Stimulated activated CD4-positive, alpha-beta T cell treated with anti-CD3 and anti-CD28 coated beads, TNF-alpha, amount 100 ng/mL, for 1 hour (primary cell): ENCODE data around the gene PITRM1.
"Not testable (repeated sequence)": the region's sequence is repeated elsewhere in the genome, so short reads cannot be mapped to it uniquely, and the experiment has no call there.

Source experiments
- DNase-seq, 3 donors: peaks; one replicate each; pipeline ENCODE4 v3.0.0-alpha.2; 2020; ENCODE audit warnings: low read depth in 3 of 3, low spot score in 1 of 3

The PITRM1 gene

DNA sequence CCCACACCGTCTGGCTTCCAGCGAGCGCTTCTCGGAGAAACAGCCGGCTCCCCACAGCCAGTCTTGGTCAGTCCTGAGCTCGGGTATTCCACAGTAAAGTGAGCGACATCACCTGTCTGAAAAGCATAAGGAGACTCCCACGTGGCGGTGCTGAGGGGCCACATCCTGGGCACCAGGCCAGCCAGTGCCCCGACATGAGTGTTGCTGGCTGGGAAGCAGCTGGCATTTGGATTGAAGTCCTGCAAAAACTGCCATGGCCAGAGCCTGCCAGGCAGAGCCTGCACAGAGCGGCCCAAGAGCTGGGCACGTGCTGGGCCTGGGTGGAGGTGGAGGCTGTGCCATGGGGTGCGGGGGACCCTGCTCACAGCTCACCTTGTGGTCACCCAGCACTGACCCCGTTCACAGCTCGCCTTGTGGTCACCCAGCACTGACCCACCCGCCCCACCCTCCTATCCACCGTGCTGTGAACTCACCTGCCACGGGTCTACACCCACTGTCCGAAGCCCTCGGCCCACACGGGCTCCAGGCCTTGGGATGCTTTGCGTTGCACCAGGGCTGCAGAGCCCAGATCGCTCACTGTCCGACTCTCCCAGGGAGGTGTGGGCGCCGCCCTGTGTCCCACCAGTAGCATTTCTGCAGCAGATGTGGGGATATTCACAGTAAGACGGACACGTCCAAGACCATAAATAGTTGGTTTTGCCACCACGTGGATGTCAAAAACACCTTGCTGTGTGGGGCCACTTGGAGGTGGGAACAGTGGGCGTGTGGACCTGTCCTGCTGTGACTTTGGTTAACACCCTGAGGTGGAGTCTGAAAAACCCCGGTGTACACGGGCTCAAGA is 48.8 kb downstream of the PITRM1 start:
- no peak for DNase-seq

GRCh38 chr10:3122486-3123205 is 49.9 kb downstream of the PITRM1 start:
- DNase-seq: no peak

DNA sequence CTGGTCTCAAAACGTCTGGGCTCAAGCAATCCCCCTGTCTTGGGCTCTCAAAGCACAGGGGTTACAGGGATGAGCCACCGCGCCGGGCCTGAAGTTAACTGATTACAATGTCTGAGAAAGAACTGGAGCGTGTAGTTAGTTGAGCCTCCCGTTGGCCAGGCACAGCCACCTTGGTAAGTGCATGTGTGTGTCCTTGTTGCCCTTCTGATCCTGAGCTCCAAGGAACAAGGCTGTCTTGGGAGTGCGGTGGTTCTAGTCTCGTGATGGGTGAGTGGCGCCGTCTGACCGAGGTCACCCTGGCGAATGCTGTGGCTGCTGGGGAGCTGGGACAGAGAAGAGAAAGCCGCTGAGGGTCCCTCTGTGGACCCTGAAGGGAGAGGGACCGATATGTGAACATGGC is 50.5 kb downstream of the PITRM1 start:
- no peak for DNase-seq

DNA sequence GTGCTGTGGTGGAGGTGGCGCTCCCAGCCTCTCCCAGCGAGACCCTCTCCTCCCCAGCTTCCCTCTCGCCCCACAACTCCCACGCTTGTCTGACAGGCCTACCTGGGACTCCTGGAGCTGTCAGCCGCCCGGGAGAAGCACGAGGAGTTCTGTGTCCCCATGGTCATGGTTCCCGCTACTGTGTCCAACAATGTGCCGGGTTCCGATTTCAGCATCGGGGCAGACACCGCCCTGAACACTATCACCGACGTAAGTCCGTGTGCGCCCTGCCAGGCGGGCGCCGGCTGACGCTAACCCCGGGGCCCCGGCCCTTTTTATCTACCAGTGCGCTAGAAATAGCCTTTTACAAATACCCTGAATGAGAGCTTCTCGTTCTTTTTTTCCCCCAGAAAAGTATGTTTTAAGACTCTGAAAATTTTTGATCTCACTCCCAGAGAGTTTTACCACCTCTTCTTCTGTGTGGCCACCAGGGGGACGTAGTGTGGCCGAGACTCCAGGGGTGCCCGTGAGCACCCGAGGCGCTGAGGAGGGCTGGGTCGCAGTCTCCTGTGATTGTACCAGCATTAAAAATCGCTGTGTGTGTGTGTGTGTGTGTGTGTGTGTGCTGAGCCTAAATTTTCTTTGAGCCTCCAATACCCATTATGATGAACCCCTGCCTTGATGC is 52.7 kb downstream of the PITRM1 start:
- DNase-seq: no peak

GRCh38 chr10:3118641-3119091 is 53.9 kb downstream of the PITRM1 start:
- DNase-seq: no peak

- no peak for DNase-seq
Observed at GRCh38 chr10:3117486-3117885, 55.1 kb downstream of the PITRM1 start.

DNA sequence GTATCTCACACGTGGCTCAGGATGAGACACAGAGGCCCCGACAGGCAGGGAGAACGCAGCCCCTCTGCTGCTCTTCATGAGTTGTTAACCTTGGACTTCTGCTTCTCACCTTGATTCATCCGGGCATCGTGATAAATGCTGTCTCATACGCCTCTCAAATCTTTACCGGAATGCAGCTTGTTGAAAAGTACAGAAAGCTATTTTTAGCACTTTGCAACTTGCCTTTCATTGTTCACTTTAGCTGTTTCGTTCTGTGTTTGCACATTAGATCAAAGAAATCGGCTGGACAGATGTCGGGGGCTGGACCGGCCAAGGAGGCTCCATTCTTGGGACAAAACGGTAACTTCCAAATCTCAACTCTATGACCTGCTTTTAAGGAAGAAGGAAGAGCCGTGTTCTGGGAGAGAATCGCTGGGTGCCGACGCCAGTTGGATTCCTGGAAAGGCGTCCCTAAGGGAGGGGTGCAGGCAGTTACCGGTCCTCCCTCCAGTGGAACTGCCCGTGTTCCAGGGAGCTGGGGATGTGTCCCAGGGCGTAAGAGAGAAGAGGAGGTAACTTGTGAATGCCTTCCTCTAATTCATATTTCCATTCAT is 56.0 kb downstream of the PITRM1 start:
- DNase-seq: no peak

GRCh38 chr10:3115685-3116084 is 56.9 kb downstream of the PITRM1 start:
- no peak for DNase-seq

DNA sequence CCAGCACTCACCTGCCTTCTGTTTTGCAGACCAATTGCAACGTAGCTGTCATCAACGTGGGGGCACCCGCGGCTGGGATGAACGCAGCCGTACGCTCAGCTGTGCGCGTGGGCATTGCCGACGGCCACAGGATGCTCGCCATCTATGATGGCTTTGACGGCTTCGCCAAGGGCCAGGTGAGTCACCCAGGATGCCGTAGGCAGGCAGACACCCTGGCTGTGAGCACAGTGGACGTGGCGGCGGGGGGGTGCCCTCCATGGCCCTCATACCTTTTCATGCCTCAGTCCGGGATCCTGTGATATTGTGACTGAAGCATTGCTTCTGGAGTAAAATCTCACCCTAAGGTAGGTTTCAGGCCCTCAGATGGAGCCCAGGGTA is 59.2 kb downstream of the PITRM1 start:
- no peak for DNase-seq

DNA sequence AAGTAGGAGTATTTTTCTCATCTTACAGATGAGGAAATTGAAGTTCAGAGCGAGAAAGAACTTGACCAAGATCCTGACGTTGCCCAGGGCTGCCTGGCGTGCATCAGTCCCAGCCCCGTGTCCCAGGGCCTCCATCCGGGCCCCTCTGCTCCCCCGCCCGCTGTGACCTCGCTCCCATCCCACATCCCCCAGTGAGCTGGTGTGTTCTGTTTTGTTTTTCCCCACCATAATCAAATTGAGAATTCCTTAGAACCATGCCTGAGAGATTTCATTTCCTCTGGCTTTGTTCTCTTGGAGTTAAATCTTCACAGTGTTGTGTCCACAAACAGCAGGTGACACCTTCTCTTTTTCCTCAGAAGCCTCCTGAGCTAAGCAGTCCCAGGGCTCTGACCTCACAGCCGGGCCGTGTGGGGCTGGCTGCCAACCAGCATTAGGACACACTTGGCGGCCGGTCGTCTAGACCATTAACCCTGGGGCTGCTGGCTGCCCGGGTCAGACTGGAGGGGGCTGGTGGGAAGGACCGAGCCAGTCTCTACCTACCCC is 60.9 kb downstream of the PITRM1 start:
- no peak for DNase-seq

DNA sequence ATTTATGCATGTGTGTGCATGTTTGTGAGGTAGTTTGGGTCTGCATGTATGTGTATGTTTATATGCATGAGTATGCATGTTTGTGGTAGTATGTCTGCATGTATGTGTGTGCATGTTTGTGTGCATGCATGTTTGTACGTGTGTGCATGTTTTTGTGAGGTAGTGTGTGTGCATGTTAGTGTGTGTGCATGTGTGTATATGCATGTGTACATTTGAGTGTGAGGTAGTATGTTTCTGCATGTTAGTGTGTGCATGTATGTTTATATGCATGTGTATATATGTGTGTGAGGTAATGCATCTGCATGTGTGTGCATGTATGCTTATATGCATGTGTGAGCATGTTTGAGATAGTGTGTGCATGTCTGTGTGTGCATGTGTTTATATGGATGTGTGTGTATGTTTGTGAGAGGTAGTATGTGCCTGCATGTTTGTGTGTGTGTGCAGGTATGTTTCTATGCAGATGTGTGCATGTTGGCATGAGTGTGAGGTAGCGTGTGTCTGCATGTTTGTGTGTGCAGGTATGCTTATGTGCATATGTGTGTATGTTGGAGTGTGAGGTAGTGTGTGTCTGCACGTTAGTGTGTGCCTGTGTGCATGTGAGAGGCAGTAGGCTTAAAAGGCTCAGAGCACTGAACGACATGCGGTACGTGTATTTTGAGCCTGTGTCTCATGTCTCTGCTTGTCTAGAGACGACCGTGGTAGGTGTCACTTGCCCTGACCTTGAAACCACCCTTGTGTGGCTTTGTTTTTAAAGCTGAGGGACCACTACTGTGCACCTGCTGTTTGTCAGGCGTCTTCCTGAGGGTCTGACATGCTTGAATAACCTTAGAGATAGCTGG is 61.6 kb downstream of the PITRM1 start:
- no peak for DNase-seq

- DNase-seq: no peak
Observed at GRCh38 chr10:3109633-3110032, 62.9 kb downstream of the PITRM1 start.

DNA sequence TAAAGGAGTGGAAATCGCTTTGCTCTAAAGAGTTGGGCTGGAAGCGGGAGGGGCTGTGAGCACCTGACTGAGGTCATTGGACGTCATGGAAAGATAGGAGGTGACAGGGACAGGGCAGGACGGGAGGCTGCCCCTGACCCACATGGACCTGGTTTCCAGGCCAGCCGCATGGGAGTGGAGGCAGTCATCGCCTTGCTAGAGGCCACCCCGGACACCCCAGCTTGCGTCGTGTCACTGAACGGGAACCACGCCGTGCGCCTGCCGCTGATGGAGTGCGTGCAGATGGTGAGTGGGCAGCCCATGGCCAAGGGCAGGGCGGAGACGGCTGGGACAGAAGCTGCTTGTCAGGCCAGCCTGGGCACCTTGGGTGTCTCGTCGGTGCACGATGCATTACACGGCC is 63.4 kb downstream of the PITRM1 start:
- DNase-seq: no peak

DNA sequence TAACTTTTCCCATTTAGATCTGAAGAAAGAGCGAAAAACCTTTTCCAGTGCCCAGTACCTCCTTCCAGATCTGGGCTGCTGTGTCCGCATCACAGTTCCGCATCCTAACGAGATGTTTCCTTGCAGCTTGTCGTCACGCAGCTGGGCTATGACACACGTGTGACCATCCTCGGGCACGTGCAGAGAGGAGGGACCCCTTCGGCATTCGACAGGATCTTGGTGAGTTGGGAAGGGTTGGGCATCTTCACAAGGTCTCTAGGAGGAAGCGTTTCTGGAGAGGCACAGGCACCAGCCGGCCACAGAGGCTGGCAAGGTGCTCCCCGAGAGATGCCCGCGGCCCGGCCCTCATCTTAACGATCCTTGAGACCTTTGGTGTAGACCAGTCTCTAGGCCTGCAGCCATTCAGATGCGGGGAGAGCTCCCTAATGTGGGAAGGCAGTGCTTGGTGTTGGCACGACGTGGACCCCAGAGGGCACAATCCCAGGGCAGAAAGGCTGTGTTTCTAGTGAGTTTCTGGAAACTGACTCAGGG is 63.9 kb downstream of the PITRM1 start:
- no peak for DNase-seq

GRCh38 chr10:3108033-3108432 is 64.5 kb downstream of the PITRM1 start:
- DNase-seq: no peak

- DNase-seq: no peak
Observed at GRCh38 chr10:3107426-3107961, 65.1 kb downstream of the PITRM1 start.

DNA sequence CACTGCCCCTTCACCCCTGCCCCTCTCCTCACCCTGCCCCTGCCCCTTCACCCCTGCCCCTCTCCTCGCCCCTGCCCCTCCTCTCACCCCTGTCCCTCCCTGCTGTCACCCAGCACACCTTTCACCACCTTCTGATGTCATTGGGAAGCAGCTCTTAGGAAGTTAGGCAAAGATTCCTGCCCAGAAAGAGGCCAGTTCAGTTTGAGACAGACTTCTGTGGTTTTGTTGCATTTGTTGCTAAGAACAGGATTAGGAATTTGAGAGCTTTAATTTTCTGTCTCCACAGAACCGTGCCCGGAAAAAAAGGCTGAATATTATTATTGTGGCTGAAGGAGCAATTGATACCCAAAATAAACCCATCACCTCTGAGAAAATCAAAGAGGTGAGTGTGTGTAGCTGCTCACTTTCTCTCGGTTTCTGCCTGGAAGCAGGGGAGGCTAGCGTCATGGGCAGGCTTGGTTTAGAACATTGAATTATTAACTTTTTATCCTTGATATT is 65.6 kb downstream of the PITRM1 start:
- DNase-seq: no peak

DNA sequence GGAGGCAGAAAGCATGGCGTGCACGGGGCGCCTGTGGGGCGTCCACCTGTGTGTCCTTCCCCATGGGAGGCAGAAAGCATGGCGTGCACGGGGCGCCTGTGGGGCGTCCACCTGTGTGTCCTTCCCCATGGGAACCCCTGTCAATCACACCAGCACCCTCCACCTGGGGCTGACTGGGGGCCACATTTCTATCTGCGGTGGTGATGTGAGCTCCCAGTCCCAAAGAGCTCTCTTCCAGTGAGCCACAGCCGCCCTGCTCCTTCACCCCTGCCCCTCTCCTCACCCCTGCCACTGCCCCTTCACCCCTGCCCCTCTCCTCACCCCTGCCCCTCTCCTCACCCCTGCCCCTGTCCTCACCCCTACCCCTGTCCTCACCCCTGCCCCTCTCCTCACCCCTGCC is 66.3 kb downstream of the PITRM1 start:
- not testable (repeated sequence) for DNase-seq

DNA sequence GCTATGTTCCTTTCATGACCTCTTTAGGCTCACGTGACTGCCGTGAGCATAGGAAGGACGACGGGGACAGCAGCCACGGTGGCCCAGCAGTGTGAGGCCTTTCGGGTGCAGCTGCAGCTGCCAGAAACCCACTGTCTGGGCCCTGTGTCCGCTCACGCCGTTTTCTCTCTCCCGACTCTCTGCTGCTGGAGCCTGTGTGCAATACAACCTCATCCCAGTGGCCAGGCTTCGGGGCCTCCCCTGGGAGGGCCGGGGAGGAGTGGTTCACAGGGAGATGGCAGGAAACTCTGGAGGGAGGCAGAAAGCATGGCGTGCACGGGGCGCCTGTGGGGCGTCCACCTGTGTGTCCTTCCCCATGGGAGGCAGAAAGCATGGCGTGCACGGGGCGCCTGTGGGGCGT is 66.7 kb downstream of the PITRM1 start:
- no peak for DNase-seq

DNA sequence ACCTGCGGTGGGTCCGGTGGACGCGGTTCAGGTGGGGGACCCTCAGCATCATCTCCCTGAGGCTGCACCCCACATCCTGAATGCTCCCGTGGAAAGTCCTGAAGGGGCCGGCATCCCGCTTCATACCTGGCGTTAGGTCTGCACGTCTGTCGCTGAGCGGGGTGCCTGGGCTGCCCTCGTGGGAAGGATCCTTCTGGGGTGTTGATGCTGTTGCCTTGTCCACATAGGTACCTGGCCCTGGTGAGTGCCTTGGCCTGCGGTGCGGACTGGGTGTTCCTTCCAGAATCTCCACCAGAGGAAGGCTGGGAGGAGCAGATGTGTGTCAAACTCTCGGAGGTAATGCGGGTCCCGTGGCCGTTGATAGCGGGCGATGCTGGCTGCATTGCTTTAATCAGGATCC is 67.4 kb downstream of the PITRM1 start:
- DNase-seq: no peak
